ENCODE results near the gene RPS21.

Gene RPS21

GRCh38 chr20:62386383-62387218 is at the start of gene RPS21:
RPS21 (plus strand) TSS chr20:62387103; CDS start chr20:62387339, 236 bp downstream.
- DNase-seq = peak; percentile 75

GRCh38 chr20:62337558-62338293 is 49.2 kb upstream of the RPS21 start:
- DNase-seq = no peak

DNA sequence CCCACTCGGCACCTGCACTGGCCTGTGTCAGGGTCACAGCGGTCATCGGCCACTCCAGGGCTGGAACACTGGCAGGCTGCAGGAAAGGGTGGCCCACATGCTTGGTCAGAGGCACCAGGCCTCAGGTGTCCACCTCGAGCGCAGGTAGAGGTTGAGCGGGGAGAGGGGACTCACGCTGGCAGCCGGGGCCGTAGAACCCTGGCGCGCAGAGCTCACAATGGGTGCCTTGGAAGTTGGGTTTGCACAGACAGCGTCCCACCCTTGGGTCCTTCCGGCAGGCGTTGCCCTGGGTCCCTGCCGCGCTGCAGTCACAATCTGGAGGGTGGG is 48.6 kb upstream of the RPS21 start:
- DNase-seq = no peak

DNA sequence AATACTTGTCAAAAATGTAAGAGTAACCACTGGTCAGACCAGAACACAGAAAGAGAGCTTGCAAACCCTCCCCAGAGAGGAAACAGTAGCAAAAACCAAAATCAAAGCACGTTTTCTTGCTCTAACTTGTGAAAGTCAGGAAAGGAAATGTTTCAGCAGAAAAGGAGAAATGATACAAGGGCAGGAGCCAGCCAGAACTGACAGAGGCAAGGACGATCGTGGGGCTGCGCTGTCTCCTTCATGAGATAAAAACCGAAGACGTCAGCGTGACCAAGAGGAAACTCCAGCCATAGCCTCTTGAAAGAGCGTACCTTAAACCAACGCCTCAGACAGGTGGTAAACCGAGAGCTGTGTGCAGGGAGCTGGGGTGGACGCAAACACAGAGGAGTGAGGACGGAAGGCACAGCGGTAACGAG is 47.2 kb upstream of the RPS21 start:
- no peak for DNase-seq

DNA sequence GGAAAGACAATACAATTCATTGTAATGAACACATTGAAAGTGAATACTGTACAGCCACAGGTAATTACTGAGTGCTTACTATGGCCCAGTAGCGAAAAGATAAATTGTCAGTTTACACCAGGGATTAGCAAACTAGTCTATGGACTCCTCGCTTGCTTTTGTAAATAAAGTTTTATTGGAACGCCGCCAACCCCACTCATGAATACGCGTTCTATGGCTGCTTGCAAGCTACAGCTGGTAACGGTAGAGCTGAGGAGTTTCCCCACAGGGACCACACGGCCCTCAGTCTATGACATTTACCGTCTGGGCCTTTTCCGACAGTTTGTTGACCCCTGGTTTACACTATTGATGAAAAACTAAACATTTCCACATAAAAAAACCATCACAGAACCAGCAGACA is 44.0 kb upstream of the RPS21 start:
- no peak for DNase-seq

- DNase-seq = no peak
Measured at GRCh38 chr20:62344092-62344491, 42.8 kb upstream of the RPS21 start.

DNA sequence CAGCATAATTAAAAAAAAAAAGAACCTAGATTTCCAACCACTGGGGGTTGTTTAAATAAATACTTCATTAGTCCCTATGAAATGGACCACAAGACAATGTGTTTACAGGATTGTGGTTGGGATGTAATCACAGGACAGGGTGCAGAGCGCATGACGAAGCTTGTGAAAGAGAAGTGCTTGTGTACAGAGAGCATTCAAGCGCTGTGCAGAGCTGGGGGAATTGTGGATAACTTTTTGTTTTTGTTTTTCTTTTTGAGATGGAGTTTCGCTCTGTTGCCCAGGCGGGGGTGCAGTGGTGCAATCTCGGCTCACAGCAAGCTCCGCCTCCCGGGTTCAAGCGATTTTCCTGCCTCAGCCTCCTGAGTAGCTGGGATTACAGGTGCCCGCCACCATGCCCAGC is 42.1 kb upstream of the RPS21 start:
- DNase-seq = no peak

DNA sequence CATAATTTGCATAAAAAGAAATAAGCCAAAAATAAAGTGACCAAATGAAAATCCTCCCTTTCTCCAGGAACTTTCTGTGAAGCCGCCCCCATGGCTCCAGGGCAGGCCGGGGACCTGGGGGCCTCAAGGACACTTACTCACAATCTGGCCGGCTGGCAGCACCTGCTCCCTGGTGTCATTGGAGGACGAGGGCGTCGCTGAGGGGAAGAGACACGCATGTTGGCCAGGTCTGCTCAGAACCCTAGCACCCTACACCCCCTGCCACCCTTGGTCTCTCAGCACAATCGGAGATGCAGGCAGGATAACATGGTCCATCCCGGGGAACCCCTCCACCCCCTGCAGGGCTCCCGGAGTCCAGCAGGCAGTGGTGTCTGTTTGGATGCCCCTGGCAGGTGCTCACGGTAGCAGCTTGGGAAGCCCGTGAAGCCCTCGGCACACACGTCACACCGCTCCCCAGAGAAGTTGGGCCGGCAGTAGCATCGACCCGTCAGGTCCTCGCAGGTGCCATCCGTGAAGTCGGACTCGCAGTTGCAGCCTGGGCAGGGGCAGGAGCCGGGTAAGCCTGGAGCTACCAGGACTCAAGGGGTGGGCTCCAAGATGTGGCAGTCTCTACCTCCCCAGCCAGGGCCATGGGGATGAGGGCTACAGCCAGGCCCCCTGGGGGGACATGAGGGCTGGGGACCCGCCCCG is 41.1 kb upstream of the RPS21 start:
- no peak for DNase-seq

DNA sequence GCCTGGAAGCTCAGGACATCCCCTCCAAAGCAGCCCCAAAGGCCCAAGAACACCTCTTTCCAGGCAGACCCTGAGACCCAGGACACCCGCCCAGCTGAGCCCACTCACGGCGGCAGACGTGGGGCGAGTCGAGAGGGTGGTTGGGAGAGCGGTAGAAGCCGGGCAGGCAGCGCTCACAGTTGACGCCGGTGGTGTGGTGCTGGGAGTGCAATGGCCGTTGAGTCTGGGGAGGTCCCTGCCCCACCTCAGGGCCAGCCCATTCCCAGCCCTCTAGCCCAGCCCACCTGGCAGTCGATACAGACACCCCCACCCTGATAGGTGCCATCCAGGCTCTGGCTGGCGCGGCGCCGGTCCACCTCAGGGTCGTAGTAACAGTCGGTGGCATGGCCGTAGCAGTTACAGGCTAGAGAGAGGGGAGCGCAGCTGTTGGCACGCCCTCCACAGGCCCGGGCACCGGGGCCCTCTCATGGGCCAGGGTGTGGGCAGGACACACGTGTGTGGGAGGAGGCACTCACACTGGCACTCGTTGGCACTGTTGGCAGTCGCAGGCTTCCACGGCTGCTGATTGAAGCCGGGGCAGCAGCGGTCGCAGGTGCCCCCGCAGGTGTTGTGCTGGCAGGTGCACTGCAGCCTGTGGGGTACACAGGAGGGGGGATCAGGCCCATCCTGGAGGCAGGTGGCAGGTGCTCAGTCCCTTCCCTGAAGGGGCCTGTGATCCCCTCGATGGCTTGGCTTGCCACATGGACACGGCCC is 40.3 kb upstream of the RPS21 start:
- DNase-seq = no peak

DNA sequence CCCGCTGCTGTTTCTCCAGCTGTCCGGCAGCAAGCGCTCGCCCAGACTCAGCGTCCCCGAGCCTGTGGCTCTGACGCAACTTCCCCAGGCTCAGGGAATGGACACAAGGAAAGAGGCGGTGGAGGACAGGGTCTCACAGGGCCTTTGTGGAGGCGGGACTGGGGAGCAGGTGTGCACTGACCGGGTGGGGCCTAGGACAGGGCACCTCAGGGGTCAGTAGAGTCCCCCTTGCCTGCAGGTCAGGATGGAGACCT is 39.8 kb upstream of the RPS21 start:
- DNase-seq = no peak

GRCh38 chr20:62347445-62347844 is 39.5 kb upstream of the RPS21 start:
- no peak for DNase-seq

DNA sequence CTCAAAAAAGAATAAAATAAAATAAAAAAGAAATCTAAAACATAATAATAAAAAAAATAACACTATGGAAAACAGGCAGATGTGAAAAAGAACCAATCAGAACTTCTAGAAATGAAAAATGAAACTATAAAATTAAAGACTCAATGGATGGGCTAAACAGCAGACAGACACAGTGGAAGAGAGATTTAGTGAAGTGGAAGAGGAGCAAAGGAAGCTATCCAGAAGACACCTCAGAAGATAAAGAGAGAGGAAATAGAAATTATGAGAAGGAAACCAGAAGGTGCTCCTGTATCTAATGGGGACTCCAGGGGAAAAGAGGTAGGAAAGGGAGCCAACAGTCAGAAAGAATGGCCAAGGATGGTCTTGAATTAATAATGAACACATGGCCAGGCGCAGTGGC is 38.3 kb upstream of the RPS21 start:
- DNase-seq = no peak

DNA sequence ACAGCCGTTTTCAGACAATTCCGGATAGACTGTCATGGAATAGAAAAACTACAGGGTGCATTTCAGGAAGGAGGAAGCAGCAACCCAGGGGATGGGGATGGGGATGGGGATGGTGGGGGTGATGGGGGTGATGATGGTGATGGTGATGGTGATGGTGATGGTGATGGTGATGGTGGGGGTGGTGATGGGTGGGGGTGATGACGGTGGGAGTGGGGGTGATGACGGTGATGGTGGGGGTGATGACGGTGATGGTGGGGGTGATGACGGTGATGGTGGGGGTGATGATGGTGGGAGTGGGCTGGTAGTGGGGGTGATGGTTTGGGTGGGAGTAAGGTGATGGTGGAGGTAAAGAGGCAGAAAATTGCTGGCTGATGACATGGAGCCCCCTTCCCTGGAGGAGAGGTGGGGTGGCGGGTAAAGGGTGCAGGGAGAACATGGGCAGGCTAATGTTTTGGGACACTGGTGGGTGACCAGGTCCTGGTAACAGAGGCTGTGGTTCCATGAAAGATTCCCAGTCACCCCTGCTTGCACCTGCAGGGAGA is 37.3 kb upstream of the RPS21 start:
- no peak for DNase-seq

DNA sequence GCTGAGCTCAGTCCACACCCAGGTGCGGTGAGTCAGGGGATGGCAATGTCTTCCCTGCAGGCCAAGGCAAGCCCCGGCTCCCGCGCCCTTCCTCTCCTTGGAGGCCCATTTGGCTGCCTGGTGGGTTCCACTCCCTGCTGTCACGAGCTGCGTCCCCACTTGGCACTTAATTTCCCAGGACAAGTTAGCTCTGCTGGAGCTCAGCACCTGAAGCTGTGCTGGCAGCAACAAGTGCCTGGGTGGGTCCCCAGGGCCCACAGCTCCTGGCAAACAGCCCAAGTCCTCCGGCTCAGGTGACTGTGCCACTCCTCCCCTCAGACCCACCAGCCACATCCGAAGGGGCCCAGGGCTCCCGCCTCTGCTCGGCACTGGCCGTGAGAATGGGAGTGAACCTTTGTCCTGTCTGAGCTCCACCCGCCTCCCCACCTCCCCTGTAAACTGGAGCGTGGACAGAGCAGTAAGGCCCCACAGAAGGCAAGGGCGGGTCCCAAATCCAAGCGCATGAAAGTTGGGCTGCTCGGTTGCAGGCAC is 36.7 kb upstream of the RPS21 start:
- DNase-seq = no peak

GRCh38 chr20:62350629-62351422 is 36.1 kb upstream of the RPS21 start:
- no peak for DNase-seq

DNA sequence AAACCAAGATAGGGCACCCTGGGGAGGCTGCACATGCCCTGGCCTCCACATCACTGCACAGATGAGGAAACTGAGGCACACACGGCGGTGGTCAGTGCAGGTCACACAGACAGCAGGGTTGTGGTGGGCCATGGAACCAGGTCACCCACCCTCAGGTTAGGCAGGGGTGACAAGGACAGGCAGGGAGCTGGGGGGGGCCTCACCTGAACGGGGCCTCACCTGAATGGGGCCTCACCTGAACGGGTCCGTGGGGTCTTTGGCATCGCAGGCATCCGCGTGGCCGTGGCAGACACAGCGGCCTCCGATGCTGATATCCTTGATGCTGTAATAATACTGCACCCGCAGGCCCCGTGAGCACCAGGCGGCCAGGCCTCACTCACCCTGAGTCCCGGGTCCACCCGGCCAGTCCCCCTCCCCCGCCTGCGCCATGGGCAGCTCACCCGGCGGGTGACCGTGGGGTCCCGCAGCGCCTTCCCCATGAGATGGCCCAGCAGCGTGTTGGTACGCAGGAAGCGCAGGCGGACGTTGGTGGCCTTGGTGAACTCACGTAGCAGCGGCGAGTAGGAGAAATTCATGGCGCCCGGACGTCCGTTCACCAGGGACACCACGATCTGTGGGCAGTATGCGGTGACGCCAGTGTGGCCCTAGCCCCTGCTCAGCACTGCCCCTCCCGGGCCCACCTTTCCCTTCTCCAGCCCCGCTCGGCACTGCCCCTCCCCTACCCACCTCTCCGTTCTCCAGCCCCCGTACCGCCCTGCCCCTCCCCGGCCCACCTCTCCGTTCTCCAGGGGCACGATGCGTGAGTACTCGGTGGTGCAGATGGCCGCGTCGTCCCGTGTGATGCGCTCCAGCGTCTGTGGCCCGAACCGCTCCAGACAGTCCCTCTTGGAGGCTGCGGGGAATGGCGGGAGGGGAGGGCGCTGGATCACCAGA is 35.2 kb upstream of the RPS21 start:
- DNase-seq = no peak

DNA sequence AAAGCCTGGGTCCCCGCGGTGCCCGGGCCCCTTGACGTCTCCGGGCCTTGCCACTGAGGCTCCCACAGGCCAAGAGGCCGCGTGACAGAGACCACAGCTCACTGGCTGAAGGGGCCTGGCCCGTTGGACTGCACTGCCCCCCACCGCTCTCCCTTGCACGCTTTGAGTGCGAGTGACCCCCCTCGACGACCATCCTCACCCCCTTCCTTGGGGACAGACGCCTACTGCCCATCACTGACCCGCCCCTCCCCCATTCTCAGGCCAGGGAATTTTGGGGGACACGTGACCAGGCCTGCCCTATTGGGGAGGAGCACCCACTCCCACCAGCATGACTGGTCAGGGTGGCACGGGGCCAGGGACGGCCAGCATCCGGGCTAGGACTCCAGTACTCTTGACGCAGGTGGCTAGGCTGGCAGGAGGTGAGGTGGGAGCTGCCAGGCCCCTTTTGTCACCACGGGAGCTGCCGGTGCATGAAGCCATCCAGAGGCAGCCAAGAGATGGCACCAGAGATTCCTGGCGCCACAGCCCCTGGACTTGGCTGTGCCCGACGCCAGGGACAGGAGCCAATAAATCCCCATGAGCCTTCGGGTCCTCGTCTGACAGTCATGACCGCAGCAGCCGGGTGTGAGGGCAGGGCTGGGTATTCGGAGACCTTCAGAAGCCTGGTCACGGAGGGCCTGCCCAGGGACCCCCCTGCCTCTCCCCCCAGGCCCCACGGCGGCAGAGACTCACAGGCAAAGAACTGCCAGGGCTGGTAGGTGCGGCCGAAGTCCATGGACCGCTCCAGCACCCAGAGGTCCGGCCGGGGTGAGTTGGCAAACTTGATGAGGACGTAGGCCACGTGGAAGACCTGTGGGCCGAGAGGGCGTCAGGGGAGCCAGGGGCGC is 34.3 kb upstream of the RPS21 start:
- DNase-seq = no peak

DNA sequence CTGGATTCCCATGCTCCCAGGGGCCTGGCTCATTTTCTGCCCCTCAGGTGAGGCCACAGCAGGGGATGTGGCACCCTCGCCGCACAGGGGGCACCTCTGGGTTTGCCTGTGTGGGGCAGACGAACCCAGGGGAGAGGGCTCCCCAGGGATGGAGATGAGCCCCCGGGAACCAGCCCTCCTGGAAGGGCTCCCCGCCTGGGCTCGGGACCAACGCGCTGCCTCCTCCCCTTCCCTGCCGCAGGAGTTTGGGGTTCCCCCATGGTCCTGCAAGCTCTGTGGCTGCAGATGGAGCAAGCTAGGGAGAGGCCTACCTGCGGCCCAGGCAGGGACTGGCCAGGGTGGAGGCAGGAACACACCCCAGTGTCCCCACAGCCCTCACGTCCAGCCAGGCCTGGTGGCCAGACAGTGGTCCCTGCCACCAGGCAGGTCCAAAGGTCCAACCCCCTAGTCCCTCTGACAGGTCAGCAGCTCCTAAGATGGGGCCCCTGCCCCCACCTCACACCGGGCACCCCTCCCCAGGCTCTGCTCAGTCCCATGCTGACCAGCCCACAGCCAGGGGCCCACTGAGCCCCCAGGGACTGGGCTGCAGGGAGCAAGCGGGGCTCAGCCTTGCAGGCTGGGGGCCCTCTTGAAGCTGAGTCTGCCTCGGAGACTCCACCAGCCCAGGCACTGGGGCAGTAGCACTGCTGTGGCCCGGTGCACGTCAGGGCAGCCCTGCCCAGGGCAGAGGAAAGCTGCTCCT is 33.4 kb upstream of the RPS21 start:
- DNase-seq = no peak

All from NCI-H187 treated with DMSO at 0.1 percent for 48 hours (cell line).